Activated naive CD4-positive, alpha-beta T cell treated with anti-CD3 and anti-CD28 coated beads for 36 hours (primary cell): Measurements from ENCODE around the gene PNMA8C. TPM values are rescaled to one million over a fixed set of nuclear protein-coding genes. Genes with fewer than 3 reads are reported as not detected.
"Not testable (repeated sequence)": the region's sequence is repeated elsewhere in the genome, so short reads cannot be mapped to it uniquely, and the experiment has no call there.

Source experiments
- CTCF ChIA-PET: fragments of 350-600 bp; sonication (Branson Sonifier 250); formaldehyde crosslinking; loops from one replicate; lab custom pipeline; 2021; ENCODE audit warnings: antibody characterized with exemption; lab: Charles Lee
- DNase-seq: peaks from one replicate; pipeline ENCODE4 v3.0.0-alpha.2; 2020
- H3K27ac Mint-ChIP-seq: one replicate; pipeline ENCODE4 v1.8.0; 2021; ENCODE audit warnings: mild to moderate bottlenecking, mixed read lengths
- H3K27me3 Mint-ChIP-seq: one replicate; pipeline ENCODE4 v1.8.0; 2021; ENCODE audit warnings: low read depth, mixed read lengths
- H3K36me3 Mint-ChIP-seq: one replicate; pipeline ENCODE4 v1.8.0; 2021; ENCODE audit warnings: low read depth, mixed read lengths
- H3K4me1 Mint-ChIP-seq: one replicate; pipeline ENCODE4 v1.8.0; 2021; ENCODE audit warnings: low read depth, mixed read lengths
- H3K4me3 Mint-ChIP-seq: one replicate; pipeline ENCODE4 v1.8.0; 2021; ENCODE audit warnings: mild to moderate bottlenecking, moderate library complexity, mixed read lengths
- H3K9me3 Mint-ChIP-seq: one replicate; pipeline ENCODE4 v1.8.0; 2021; ENCODE audit warnings: mixed read lengths
- intact Hi-C: fragments of 100-400 bp; cut with micrococcal nuclease; formaldehyde crosslinking; loops from one replicate; pipeline ENCODE4 v1.15.1; 2023
- total RNA-seq, 2 experiments: library from RNA; stranded (reverse); gene quantifications; one replicate each; pipeline ENCODE4 v1.2.3, GENCODE V29; 2021

PNMA8C gene
- total RNA-seq, 2 experiments from 2014 or later, result not detected

- no peaks in the 10 kb centered on the region for H3K9me3 Mint-ChIP-seq
- DNase-seq, result no peak
- no peak overlapping the region for H3K27ac Mint-ChIP-seq
- intact Hi-C loops, result no loop called here
- H3K36me3 Mint-ChIP-seq, result no peaks in the 10 kb centered on the region
- H3K4me1 Mint-ChIP-seq, result peaks cover 22% of the 10 kb centered on the region
- H3K4me3 Mint-ChIP-seq, result no peak overlapping the region
- CTCF ChIA-PET, result interaction anchor here (0.6 to 1.5 kb wide), 2 partner anchors 79 to 108 kb away, joined by 3 read pairs; no protein-coding TSS in a partner anchor
- peaks cover 81% of the 10 kb centered on the region for H3K27me3 Mint-ChIP-seq
Measured at GRCh38 chr19:46407856-46408663, 20.7 kb downstream of the PNMA8C start.

- Mint-ChIP-seq H3K4me3 (no peak overlapping the region), H3K27ac (no peak overlapping the region), H3K36me3 (no peaks in the 10 kb centered on the region), H3K4me1 (peaks cover 17% of the 10 kb centered on the region), H3K27me3 (peaks cover 75% of the 10 kb centered on the region), H3K9me3 (no peaks in the 10 kb centered on the region)
- no peak for DNase-seq
- intact Hi-C loops, result no loop called here
- CTCF ChIA-PET, result interaction anchor here (0.7 to 1.3 kb wide), 3 partner anchors 11 to 126 kb away, joined by 3 read pairs; no protein-coding TSS in a partner anchor
Measured at GRCh38 chr19:46406976-46407375, 21.8 kb downstream of the PNMA8C start.

GRCh38 chr19:46404753-46405468, 23.8 kb downstream of the PNMA8C start:
- CTCF ChIA-PET, result interaction anchor here (0.6 to 2.2 kb wide), 6 partner anchors 11 to 133 kb away, joined by 3 to 9 read pairs (median 4); no protein-coding TSS in a partner anchor
- H3K36me3 Mint-ChIP-seq, result no peaks in the 10 kb centered on the region
- no peak overlapping the region for H3K27ac Mint-ChIP-seq
- no peak overlapping the region for H3K4me3 Mint-ChIP-seq
- H3K9me3 Mint-ChIP-seq, result no peaks in the 10 kb centered on the region
- intact Hi-C loops, result no loop called here
- DNase-seq, result peak; percentile 41
- H3K27me3 Mint-ChIP-seq, result peaks cover 58% of the 10 kb centered on the region
- H3K4me1 Mint-ChIP-seq, result peaks cover 17% of the 10 kb centered on the region

GRCh38 chr19:46404055-46404752, 24.5 kb downstream of the PNMA8C start:
- intact Hi-C loops, result no loop called here
- CTCF ChIA-PET, result interaction anchor here (0.6 to 2.2 kb wide), 9 partner anchors 11 to 134 kb away, joined by 3 to 9 read pairs (median 3); no protein-coding TSS in a partner anchor
- Mint-ChIP-seq H3K4me1 (peaks cover 17% of the 10 kb centered on the region), H3K27ac (no peak overlapping the region), H3K27me3 (peaks cover 63% of the 10 kb centered on the region), H3K36me3 (no peaks in the 10 kb centered on the region), H3K9me3 (no peaks in the 10 kb centered on the region), H3K4me3 (peak overlapping the region; percentile 54)
- no peak for DNase-seq

GRCh38 chr19:46402725-46403124, 26.0 kb downstream of the PNMA8C start:
- Mint-ChIP-seq H3K27me3 (peaks cover 54% of the 10 kb centered on the region), H3K4me1 (peaks cover 13% of the 10 kb centered on the region), H3K9me3 (no peaks in the 10 kb centered on the region), H3K4me3 (no peak overlapping the region), H3K27ac (no peak overlapping the region), H3K36me3 (no peaks in the 10 kb centered on the region)
- CTCF ChIA-PET, result interaction anchor here (0.5 to 2.6 kb wide), 8 partner anchors 13 to 1184 kb away, joined by 3 to 23 read pairs (median 4); no protein-coding TSS in a partner anchor
- intact Hi-C loops, result loop anchor here (1.0 to 2.0 kb wide), 3 partner anchors 86 to 140 kb away; no protein-coding TSS in a partner anchor
- no peak for DNase-seq

GRCh38 chr19:46397801-46398479, 30.8 kb downstream of the PNMA8C start:
- peaks cover 17% of the 10 kb centered on the region for H3K27me3 Mint-ChIP-seq
- intact Hi-C loops, result loop anchor here (5.0 to 10.0 kb wide), 2 partner anchors 113 to 264 kb away; partner anchors contain the start of gene DACT3
- not testable (repeated sequence) for H3K27ac Mint-ChIP-seq, H3K4me3 Mint-ChIP-seq, H3K36me3 Mint-ChIP-seq, H3K4me1 Mint-ChIP-seq, H3K9me3 Mint-ChIP-seq, DNase-seq
- CTCF ChIA-PET, result interaction anchor here (0.6 to 4.2 kb wide), 6 partner anchors 87 to 148 kb away, joined by 3 to 22 read pairs (median 4); no protein-coding TSS in a partner anchor

- Mint-ChIP-seq H3K4me1 (peaks cover 1% of the 10 kb centered on the region), H3K27ac (no peak overlapping the region), H3K36me3 (peaks cover 14% of the 10 kb centered on the region), H3K4me3 (no peak overlapping the region), H3K9me3 (no peaks in the 10 kb centered on the region), H3K27me3 (peaks cover 6% of the 10 kb centered on the region)
- intact Hi-C loops, result loop anchor here (2.0 to 10.0 kb wide), 3 partner anchors 48 to 148 kb away; partner anchors contain the start of gene PPP5C
- CTCF ChIA-PET, result interaction anchor here (0.6 to 4.2 kb wide), 8 partner anchors 9 to 382 kb away, joined by 3 to 22 read pairs (median 6); partner anchors contain the start of gene PPP5C
- DNase-seq, result no peak
Measured at GRCh38 chr19:46394402-46394797, 34.3 kb downstream of the PNMA8C start.

- Mint-ChIP-seq H3K9me3 (no peaks in the 10 kb centered on the region), H3K4me1 (peaks cover 1% of the 10 kb centered on the region), H3K4me3 (no peak overlapping the region), H3K27ac (no peak overlapping the region), H3K36me3 (peaks cover 18% of the 10 kb centered on the region), H3K27me3 (peaks cover 3% of the 10 kb centered on the region)
- CTCF ChIA-PET, result interaction anchor here (0.6 to 4.2 kb wide), 4 partner anchors 37 to 381 kb away, joined by 3 to 22 read pairs (median 12); no protein-coding TSS in a partner anchor
- no peak for DNase-seq
- intact Hi-C loops, result loop anchor here (2.0 to 10.0 kb wide), 3 partner anchors 47 to 149 kb away; partner anchors contain the start of gene PPP5C
Measured at GRCh38 chr19:46393456-46394401, 35.0 kb downstream of the PNMA8C start.

GRCh38 chr19:46392837-46393236, 35.9 kb downstream of the PNMA8C start:
- no peak for DNase-seq
- no peak overlapping the region for H3K27ac Mint-ChIP-seq
- H3K27me3 Mint-ChIP-seq, result peaks cover 3% of the 10 kb centered on the region
- peaks cover 24% of the 10 kb centered on the region for H3K36me3 Mint-ChIP-seq
- peaks cover 1% of the 10 kb centered on the region for H3K4me1 Mint-ChIP-seq
- H3K4me3 Mint-ChIP-seq, result no peak overlapping the region
- intact Hi-C loops, result loop anchor here (10.0 kb wide), 1 partner anchor 108 kb away; no protein-coding TSS in a partner anchor
- CTCF ChIA-PET, result no interaction called here
- no peaks in the 10 kb centered on the region for H3K9me3 Mint-ChIP-seq

- H3K27ac Mint-ChIP-seq, result no peak overlapping the region
- H3K27me3 Mint-ChIP-seq, result no peaks in the 10 kb centered on the region
- CTCF ChIA-PET, result no interaction called here
- DNase-seq, result no peak
- H3K9me3 Mint-ChIP-seq, result no peaks in the 10 kb centered on the region
- no peak overlapping the region for H3K4me3 Mint-ChIP-seq
- H3K4me1 Mint-ChIP-seq, result peaks cover 1% of the 10 kb centered on the region
- intact Hi-C loops, result loop anchor here (10.0 kb wide), 1 partner anchor 108 kb away; no protein-coding TSS in a partner anchor
- H3K36me3 Mint-ChIP-seq, result peaks cover 29% of the 10 kb centered on the region
Measured at GRCh38 chr19:46392252-46392801, 36.4 kb downstream of the PNMA8C start.
